Skeletal muscle tissue (tissue), 4 donors: ENCODE data around the gene UBTD1. TPM values are rescaled to one million over a fixed set of nuclear protein-coding genes. Genes with fewer than 3 reads are reported as not detected.
A peak's percentile ranks its signal among the peaks of the same experiment; 100 is the strongest.
"Not testable (repeated sequence)": the region's sequence is repeated elsewhere in the genome, so short reads cannot be mapped to it uniquely, and the experiment has no call there.

Source experiments
- H3K27ac ChIP-seq: one replicate; pipeline ENCODE4 v1.7.0; 2013; ENCODE audit warnings: mild to moderate bottlenecking, low read depth, low read length, inconsistent platforms
- H3K27me3 ChIP-seq, 3 donors: one replicate each; pipeline ENCODE4 v1.7.0; 2013; ENCODE audit warnings: low read length in 3 of 3; ENCODE audit not compliant: control insufficient read depth in 3 of 3, insufficient read depth in 3 of 3
- H3K36me3 ChIP-seq, 3 donors: one replicate each; pipeline ENCODE4 v1.7.0; 2013; ENCODE audit warnings: low read length in 3 of 3; ENCODE audit not compliant: control insufficient read depth in 3 of 3, insufficient read depth in 3 of 3
- H3K4me1 ChIP-seq, 3 donors: one replicate each; pipeline ENCODE4 v1.7.0; 2013; ENCODE audit warnings: low read length in 3 of 3, mild to moderate bottlenecking in 3 of 3; ENCODE audit not compliant: control insufficient read depth in 3 of 3, insufficient read depth in 3 of 3
- H3K4me3 ChIP-seq, 3 donors: one replicate each; pipeline ENCODE4 v1.7.0; 2013; ENCODE audit warnings: low read length in 3 of 3
- H3K9ac ChIP-seq, 3 donors: one replicate each; pipeline ENCODE4 v1.7.0; 2013; ENCODE audit warnings: low read length in 3 of 3, mild to moderate bottlenecking in 3 of 3, moderate library complexity in 2 of 3, low read depth in 1 of 3
- H3K9me3 ChIP-seq, 3 donors: one replicate each; pipeline ENCODE4 v1.7.0; 2013; ENCODE audit warnings: low read length in 3 of 3; ENCODE audit not compliant: control insufficient read depth in 3 of 3
- total RNA-seq: library from RNA; depleted of rRNA; stranded (reverse); fragments of >200 nt; gene quantifications from one replicate; pipeline ENCODE4 v1.2.3, GENCODE V29; 2014
- donor health status: Osteomylitis.

UBTD1 gene
- total RNA-seq, 1 donor from 2014 or later, result 8.4 TPM

DNA sequence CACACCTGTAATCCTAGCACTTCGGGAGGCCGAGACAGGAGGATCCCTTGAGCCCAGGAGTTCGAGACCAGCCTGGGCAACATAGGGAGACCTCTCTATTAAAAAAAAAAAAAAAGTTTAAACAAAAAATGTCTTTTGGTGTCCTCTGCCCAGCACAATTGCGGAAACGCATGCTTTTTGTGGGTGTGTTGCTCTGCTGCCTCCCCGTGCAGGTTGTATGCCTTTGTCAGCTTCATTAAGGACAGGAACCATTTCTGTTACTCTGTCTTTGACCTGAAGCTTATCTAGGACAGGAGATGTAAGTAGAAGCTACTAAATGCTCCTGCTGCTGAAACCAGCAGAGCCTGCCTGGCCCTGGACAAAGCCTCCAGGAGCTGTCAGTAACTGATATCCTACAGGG lies 52.5 kb downstream of the UBTD1 start:
- Histone ChIP-seq H3K27me3 (no peaks in the 10 kb centered on the region), H3K4me1 (peaks cover 51 to 62% (median 61%) of the 10 kb centered on the region in 3 donors), H3K27ac (no peak overlapping the region), H3K9me3 (no peaks in the 10 kb centered on the region), H3K9ac (peak overlapping the region in 2 of 3 donors; percentile 25 to 36), H3K4me3 (no peak overlapping the region), H3K36me3 (peaks cover 0 to 2% (median 0%) of the 10 kb centered on the region in 3 donors)

DNA sequence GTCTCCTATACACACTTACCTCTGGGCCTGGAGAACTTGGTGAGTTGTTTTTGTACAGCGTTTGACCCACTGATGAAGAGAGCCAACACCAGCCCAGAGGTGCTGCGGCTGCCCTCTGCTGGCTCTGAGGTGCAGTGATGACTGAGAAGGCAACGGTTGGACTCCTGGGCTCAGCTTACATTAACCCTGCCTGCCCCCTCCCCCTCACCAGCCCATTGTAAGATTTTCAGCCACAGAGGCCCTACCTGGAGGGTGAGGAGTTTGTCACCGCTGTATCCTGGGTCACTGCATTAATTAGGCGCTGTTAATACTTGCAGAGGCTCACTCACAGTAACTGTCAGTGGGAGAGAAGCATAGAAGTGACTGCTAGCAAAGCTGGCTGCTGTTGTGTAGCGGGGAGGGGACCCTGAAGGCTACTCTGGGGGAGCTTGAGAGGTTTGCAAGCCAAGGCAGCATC lies 54.9 kb downstream of the UBTD1 start:
- peak overlapping the region in 2 of 3 donors; percentile 19 to 26 for H3K9ac ChIP-seq
- no peaks in the 10 kb centered on the region for H3K27me3 ChIP-seq
- no peak overlapping the region for H3K4me3 ChIP-seq
- no peaks in the 10 kb centered on the region for H3K9me3 ChIP-seq
- no peak overlapping the region for H3K27ac ChIP-seq
- H3K36me3 ChIP-seq, result peaks cover 0 to 2% (median 0%) of the 10 kb centered on the region in 3 donors
- peaks cover 36 to 40% (median 39%) of the 10 kb centered on the region in 3 donors for H3K4me1 ChIP-seq

DNA sequence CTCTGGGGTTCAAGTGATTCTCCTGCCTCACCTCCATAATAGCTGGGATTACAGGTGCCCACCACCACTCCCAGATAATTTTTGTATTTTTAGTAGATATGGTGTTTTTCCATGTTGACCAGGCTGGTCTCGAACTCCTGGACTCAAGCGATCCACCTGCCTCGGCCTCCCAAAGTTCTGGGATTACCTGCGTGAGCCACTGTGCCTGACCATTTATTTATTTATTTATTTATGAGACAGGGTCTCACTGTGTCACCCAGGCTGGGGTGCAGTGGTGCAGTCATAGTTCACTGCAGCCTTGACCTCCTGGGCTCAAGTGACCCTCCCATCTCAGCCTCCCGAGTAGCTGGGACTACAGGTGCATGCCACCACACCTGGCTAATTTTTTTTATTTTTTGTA lies 55.6 kb downstream of the UBTD1 start:
- not testable (repeated sequence) for H3K9me3 ChIP-seq, H3K27me3 ChIP-seq, H3K36me3 ChIP-seq, H3K4me3 ChIP-seq, H3K27ac ChIP-seq, H3K9ac ChIP-seq
- H3K4me1 ChIP-seq, result peaks cover 30 to 35% (median 31%) of the 10 kb centered on the region in 3 donors

DNA sequence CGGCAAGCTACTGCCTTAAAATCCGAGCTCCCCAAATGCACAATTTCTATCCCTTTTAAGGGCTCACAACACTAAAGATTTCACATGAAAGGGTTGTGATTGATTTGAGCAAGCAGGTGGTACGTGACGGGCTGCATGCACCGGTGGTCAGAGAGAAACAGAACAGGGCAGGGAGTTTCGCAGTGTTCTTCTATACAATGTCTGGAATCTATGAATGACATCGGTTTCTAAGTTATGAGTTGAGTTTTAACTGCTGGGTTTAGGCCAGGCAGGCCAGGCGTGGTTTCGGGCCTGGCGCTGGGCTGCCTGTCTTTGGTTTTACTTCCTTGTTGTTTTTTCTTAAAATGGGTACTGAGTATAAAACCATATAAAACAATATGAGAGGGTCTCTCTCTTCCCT lies 56.8 kb downstream of the UBTD1 start:
- H3K4me3 ChIP-seq, H3K27ac ChIP-seq, H3K27me3 ChIP-seq, H3K36me3 ChIP-seq, H3K9me3 ChIP-seq, H3K9ac ChIP-seq: not testable (repeated sequence)
- H3K4me1 ChIP-seq, result peaks cover 17 to 23% (median 22%) of the 10 kb centered on the region in 3 donors

DNA sequence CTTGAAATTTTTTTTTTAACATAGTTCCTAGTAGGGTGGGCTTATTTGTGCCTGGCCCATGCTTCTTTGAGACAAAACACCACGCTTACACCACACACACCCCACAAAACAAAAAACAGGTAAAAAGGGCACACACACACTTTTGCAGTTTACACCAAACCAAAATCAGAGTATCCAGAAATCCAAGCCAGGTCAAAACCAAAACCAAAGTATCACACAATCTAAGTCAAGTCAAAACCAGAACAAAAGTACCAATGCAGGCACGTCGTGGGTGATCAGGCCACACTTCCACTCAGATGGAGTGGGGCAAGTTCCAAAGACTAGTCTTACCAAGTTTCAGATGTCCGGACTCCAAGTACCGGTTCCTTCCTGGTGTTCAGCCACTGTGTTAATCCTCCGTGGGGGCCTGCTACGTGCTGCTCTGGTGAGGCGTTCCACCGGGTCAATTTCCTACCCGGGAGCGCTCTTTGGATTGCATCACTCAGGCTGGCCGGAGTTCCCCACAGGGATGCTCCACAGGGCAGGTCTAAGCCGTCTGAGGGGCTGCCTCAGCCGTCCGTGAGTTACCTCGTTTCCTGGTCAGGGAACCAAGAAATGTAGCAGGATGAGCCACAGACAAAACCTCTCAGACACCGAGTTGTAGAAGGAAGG lies 62.1 kb downstream of the UBTD1 start:
- not testable (repeated sequence) for H3K4me1 ChIP-seq, H3K9me3 ChIP-seq, H3K27me3 ChIP-seq, H3K36me3 ChIP-seq
- H3K27ac ChIP-seq, result peak overlapping the region; percentile 65
- H3K4me3 ChIP-seq, result peak overlapping the region; percentile 24 to 61 (median 52)
- peak overlapping the region in 2 of 3 donors; percentile 23 to 62 for H3K9ac ChIP-seq

DNA sequence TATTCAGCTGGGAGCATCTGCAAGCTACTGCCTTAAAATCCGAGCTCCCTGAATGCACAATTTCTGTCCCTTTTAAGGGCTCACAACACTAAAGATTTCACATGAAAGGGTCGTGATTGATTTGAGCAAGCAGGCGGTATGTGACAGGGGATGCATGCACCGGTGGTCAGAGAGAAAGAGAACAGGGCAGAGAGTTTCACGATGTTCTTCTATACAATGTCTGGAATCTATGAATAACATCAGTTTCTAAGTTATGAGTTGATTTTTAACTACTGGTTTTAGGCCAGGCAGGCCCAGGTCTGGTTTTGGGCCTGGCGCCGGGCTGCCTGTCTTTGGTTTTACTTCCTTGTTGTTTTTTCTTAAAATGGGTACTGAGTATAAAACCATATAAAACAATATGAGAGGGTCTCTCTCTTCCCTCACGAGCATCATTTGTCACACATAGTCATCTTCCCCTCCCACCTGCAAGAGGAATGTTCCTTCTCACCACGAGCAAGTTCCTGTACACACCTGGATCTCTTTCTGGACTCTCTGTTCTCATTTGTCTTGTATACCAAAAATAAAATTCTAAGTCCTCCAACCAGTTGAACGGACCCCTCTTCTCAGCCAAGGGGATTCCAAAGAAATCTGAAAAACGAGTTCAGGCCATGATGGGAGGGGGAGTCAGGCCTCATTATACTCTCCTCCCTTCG lies 62.8 kb downstream of the UBTD1 start:
- not testable (repeated sequence) for H3K9ac ChIP-seq, H3K36me3 ChIP-seq, H3K9me3 ChIP-seq, H3K27me3 ChIP-seq, H3K4me1 ChIP-seq
- Histone ChIP-seq H3K27ac (peak overlapping the region; percentile 65), H3K4me3 (peak overlapping the region in 2 of 3 donors; percentile 24 to 52)

DNA sequence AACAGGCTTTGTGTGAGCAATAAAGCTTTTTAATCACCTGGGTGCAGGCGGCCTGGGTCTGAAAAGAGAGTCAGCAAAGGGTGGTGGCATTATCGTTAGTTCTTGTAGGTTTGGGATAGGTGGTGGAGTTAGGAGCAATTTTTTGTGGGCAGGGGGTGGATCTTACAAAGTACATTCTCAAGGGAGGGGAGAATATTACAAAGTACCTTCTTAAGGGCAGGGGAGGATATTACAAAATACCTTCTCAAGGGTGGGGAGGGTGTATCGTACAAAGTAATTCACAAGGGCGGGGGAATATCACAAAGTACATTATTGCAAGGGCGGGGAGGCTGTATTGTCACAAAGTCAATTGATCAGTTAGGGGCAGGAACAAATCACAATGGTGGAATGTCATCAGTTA lies 63.6 kb downstream of the UBTD1 start:
- not testable (repeated sequence) for H3K27me3 ChIP-seq, H3K4me3 ChIP-seq, H3K36me3 ChIP-seq, H3K27ac ChIP-seq, H3K9me3 ChIP-seq, H3K9ac ChIP-seq, H3K4me1 ChIP-seq

DNA sequence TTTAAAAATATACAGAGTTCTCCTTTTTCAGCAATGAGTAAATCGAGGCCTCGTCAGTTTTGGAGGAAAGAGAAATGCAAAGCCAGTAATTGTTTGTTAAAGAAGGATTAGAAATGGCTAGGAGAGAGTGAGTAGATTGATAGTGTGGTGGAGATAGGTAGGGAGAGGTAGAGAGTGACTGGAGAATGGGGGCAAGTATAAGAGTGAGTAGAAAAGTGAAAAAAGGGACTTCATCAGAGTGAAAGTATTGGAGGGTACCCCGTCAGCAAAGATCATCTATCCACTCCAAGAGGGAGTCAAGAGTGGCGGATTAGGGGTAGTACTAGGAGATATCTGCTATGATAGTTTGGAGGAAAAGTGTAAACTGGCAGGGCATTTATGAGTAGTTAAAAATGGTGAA lies 64.6 kb downstream of the UBTD1 start:
- Histone ChIP-seq H3K9me3 (no peaks in the 10 kb centered on the region), H3K36me3 (peaks cover 2 to 6% (median 5%) of the 10 kb centered on the region in 3 donors), H3K27ac (no peak overlapping the region), H3K9ac (no peak overlapping the region), H3K27me3 (no peaks in the 10 kb centered on the region), H3K4me3 (no peak overlapping the region), H3K4me1 (peaks cover 3 to 10% (median 4%) of the 10 kb centered on the region in 3 donors)

DNA sequence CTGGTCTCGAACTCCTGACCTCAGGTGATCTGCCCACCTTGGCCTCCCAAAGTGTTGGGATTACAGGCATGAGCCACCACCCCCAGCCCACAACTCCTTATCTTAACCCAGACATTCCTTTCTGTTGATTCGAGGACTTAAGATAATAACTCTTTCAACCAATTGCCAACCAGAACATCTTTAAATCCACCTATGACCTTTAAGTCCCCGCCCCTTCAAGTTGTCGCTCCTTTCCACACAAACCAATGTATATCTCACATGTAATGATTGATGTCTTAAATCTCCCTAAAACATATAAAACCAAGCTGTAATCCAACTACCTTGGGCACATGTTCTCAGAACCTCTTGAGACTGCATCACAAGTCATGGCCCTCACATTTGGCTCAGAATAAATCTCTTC lies 66.1 kb downstream of the UBTD1 start:
- Histone ChIP-seq H3K4me3 (no peak overlapping the region), H3K27ac (no peak overlapping the region), H3K9me3 (no peaks in the 10 kb centered on the region), H3K4me1 (peaks cover 10 to 17% (median 12%) of the 10 kb centered on the region in 3 donors), H3K36me3 (peaks cover 2 to 12% (median 10%) of the 10 kb centered on the region in 3 donors), H3K9ac (no peak overlapping the region), H3K27me3 (no peaks in the 10 kb centered on the region)

DNA sequence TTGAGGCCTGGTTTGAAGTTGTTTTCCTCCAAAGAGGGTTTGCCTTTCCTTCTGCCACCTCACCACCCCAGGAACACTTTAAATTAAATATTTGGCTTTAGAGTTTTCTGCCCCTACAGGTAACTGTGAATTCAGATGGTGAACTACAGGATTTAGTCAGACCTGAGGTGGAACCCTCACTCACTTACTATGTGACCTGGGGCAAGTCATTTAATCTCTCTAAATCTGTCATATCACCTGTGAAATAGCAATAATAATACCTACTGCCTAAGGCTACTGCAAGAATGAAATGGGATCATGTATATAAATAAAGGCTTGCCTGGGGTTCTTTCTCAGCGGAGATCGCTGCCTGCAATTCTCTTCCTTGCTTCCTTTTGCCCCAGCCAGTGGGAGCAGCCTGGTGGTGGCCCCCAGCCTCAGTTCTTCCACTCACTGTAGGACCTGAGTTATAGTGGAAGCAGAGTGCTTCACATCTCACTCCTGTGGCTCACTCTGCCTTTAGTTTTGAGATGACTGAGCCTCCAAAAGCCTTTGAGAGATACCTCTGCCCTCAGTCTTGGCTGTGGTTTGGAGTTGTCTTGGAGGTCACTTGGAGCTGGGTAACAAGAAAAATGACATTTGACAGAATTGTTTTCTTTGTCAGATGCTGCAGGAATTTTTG lies 67.7 kb downstream of the UBTD1 start:
- Histone ChIP-seq H3K4me3 (no peak overlapping the region), H3K9me3 (no peaks in the 10 kb centered on the region), H3K4me1 (peaks cover 24 to 25% (median 24%) of the 10 kb centered on the region in 3 donors), H3K27ac (no peak overlapping the region), H3K36me3 (peaks cover 2 to 16% (median 10%) of the 10 kb centered on the region in 3 donors), H3K27me3 (no peaks in the 10 kb centered on the region), H3K9ac (no peak overlapping the region)
